Breast epithelium (tissue), 3 donors: ENCODE results near the gene FOXN3.

Experiments
- POLR2A ChIP-seq: fragments of 450-650 bp; IDR thresholded peaks from one replicate; pipeline ENCODE4 v1.6.1; 2016; ENCODE audit warnings: antibody characterized with exemption, mild to moderate bottlenecking, moderate library complexity
- POLR2AphosphoS5 ChIP-seq, 3 donors: sonication (generic); formaldehyde crosslinking; IDR thresholded peaks; one replicate each; pipeline ENCODE4 v1.6.1; 2017; ENCODE audit warnings: antibody characterized with exemption in 3 of 3
- TF ChIP-seq, protein P1 (sequence below), 3 donors: fragments of 450-650 bp; IDR thresholded peaks; one replicate each; pipeline ENCODE4 v1.5.1; 2016 to 2017; ENCODE audit warnings: antibody characterized with exemption in 3 of 3, mild to moderate bottlenecking in 3 of 3, moderate library complexity in 3 of 3

DNA sequence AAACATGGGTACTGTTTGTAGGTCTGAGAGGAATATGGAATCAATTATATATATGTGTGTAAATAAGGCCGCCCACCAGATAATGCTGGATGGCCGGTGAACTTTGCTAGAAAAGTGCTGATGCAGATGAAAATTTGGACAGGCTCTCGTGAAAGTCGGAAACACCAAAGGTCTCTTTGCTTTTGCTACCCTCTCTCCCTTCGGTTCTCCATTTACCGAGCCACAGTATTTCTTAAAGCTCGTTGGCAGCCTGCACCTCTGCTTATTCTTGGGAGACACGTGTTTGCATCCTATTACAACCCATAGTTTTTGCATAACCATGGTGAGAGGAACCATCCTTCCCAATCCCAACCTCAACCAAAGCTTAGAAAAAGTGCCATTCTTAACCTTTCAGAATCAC, 109.6 kb downstream of the FOXN3 start:
- TF ChIP-seq POLR2A = no peak
- TF ChIP-seq, protein P1, sequence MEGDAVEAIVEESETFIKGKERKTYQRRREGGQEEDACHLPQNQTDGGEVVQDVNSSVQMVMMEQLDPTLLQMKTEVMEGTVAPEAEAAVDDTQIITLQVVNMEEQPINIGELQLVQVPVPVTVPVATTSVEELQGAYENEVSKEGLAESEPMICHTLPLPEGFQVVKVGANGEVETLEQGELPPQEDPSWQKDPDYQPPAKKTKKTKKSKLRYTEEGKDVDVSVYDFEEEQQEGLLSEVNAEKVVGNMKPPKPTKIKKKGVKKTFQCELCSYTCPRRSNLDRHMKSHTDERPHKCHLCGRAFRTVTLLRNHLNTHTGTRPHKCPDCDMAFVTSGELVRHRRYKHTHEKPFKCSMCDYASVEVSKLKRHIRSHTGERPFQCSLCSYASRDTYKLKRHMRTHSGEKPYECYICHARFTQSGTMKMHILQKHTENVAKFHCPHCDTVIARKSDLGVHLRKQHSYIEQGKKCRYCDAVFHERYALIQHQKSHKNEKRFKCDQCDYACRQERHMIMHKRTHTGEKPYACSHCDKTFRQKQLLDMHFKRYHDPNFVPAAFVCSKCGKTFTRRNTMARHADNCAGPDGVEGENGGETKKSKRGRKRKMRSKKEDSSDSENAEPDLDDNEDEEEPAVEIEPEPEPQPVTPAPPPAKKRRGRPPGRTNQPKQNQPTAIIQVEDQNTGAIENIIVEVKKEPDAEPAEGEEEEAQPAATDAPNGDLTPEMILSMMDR (IDR thresholded peaks at IDR 0.05) = no peak
- TF ChIP-seq POLR2AphosphoS5 (IDR thresholded peaks at IDR 0.05) = no peak
